ENCODE data around the gene CUZD1.

The CUZD1 gene

GRCh38 chr10:122855745-122856144 is 10.1 kb upstream of the CUZD1 start:
- no peak for DNase-seq

GRCh38 chr10:122854648-122855047 is 9.0 kb upstream of the CUZD1 start:
- DNase-seq = no peak

- DNase-seq = no peak
Measured at GRCh38 chr10:122853665-122854313, 8.1 kb upstream of the CUZD1 start.

- DNase-seq = no peak
Measured at GRCh38 chr10:122852261-122852660, 6.6 kb upstream of the CUZD1 start.

- DNase-seq = no peak
Measured at GRCh38 chr10:122850705-122851640, 5.3 kb upstream of the CUZD1 start.

GRCh38 chr10:122849900-122850605 is 4.4 kb upstream of the CUZD1 start:
- DNase-seq = no peak

- no peak for DNase-seq
Measured at GRCh38 chr10:122849090-122849489, 3.4 kb upstream of the CUZD1 start.

- DNase-seq = no peak
Measured at GRCh38 chr10:122847782-122848604, 2.3 kb upstream of the CUZD1 start.

- DNase-seq = no peak
Measured at GRCh38 chr10:122844146-122844545, 1.5 kb downstream of the CUZD1 start.

GRCh38 chr10:122841569-122841968 is 4.1 kb downstream of the CUZD1 start:
- no peak for DNase-seq

GRCh38 chr10:122839505-122839904 is 6.2 kb downstream of the CUZD1 start:
- no peak for DNase-seq

GRCh38 chr10:122838880-122839279 is 6.8 kb downstream of the CUZD1 start:
- no peak for DNase-seq

- no peak for DNase-seq
Measured at GRCh38 chr10:122835908-122836307, 9.7 kb downstream of the CUZD1 start.

- no peak for DNase-seq
Measured at GRCh38 chr10:122830965-122831353, 14.7 kb downstream of the CUZD1 start.

- DNase-seq = no peak
Measured at GRCh38 chr10:122830273-122830964, 15.2 kb downstream of the CUZD1 start.

GRCh38 chr10:122829454-122829853 is 16.2 kb downstream of the CUZD1 start:
- DNase-seq = no peak

GRCh38 chr10:122828716-122829255 is 16.9 kb downstream of the CUZD1 start:
- DNase-seq = no peak

- DNase-seq = no peak
Measured at GRCh38 chr10:122827302-122827701, 18.4 kb downstream of the CUZD1 start.

GRCh38 chr10:122822973-122823690 is 22.5 kb downstream of the CUZD1 start:
- DNase-seq = no peak

- DNase-seq = no peak
Measured at GRCh38 chr10:122821808-122822207, 23.8 kb downstream of the CUZD1 start.

- DNase-seq = no peak
Measured at GRCh38 chr10:122815458-122815857, 30.2 kb downstream of the CUZD1 start.

Data from inflammatory macrophage (primary cell).